Bronchial epithelial cell (primary cell): ENCODE results near the gene MED7. TPM values are rescaled to one million over a fixed set of nuclear protein-coding genes. Genes with fewer than 3 reads are reported as not detected.
"Not testable (repeated sequence)": the region's sequence is repeated elsewhere in the genome, so short reads cannot be mapped to it uniquely, and the experiment has no call there.

Experiments
- DNase-seq: peaks from one replicate; pipeline ENCODE4 v3.0.0-alpha.2; 2010; ENCODE audit warnings: low read depth
- FAIRE-seq: peaks from 2 replicates; lab custom pipeline; 2011; peaks lifted over from hg19 to GRCh38; lab: Jason Lieb, UNC
- H3K27me3 ChIP-seq: 2 replicates; pipeline ENCODE4 v1.5.1; 2011; ENCODE audit warnings: low read length; ENCODE audit not compliant: control insufficient read depth, insufficient read depth
- H3K36me3 ChIP-seq: 2 replicates; pipeline ENCODE4 v1.5.1; 2011; ENCODE audit warnings: low read length; ENCODE audit not compliant: control insufficient read depth, insufficient read depth
- H3K4me3 ChIP-seq: 2 replicates; pipeline ENCODE4 v1.5.1; 2011; ENCODE audit warnings: mild to moderate bottlenecking, low read depth, low read length, control low read depth
- total RNA-seq: library from RNA; depleted of rRNA; stranded (reverse); fragments of >200 nt; gene quantifications from 2 replicates; pipeline ENCODE4 v1.2.1, GENCODE V29; 2014
- TF ChIP-seq, protein P1 (sequence below): IDR thresholded peaks from 2 replicates; pipeline ENCODE4 v1.5.1; 2011; ENCODE audit warnings: mild to moderate bottlenecking, moderate library complexity, low read length, control low read depth, inconsistent platforms; ENCODE audit not compliant: insufficient read depth, severe bottlenecking

The MED7 gene, protein sequence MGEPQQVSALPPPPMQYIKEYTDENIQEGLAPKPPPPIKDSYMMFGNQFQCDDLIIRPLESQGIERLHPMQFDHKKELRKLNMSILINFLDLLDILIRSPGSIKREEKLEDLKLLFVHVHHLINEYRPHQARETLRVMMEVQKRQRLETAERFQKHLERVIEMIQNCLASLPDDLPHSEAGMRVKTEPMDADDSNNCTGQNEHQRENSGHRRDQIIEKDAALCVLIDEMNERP
- total RNA-seq, result 7.9 and 8.2 TPM in 2 replicates

DNA sequence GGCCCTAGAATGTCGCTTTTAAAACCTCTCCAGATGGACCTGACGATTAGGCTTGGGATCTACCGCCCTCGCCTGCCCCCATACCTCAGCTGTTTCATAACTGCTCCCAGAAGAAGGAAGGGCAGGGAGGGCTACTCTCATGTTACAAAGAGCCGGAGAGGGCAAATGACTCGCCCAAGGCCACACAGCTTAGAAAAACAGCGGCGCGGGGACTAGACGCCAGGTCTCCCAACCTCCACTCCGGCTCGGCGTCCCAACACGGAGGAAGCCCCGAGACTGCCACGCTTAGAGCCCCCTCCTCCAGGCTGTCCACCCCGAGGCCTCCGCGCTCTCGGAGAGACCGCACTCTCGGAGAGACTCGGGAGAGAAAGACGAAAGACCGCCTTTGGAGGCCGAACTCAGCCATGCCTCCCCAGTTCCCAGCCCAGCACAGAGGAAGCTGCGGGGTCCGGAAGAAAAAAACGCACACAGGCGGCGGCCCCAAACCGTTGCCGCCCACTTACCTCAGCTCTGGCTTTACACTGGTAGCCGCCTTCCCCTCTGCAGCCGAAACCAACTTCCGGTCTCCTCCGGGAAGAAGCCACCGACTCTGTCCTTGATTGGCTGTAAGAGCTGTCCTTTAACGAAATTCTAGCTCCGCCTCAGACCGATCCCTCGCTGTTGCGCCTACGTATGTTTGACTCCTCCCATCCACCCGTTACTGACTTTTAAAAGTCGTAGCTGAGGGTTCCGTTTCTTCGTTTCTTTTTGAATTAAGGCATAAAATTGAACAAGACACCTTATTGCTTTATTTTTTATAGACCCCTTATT is at the start of gene MED7:
Gene MED7 (minus strand): TSS at position 549 of the 810 bp plus-strand sequence. CDS start 3,434 bp downstream, outside the sequence.
- Histone ChIP-seq H3K4me3 (peak within 1 kb of the TSS; percentile 96), H3K27me3 (no peaks in the 10 kb centered on the region), H3K36me3 (peaks cover 4% of the 10 kb centered on the region)
- DNase-seq (peak; percentile 98), FAIRE-seq (peak; percentile 73)
- TF ChIP-seq, protein P1, sequence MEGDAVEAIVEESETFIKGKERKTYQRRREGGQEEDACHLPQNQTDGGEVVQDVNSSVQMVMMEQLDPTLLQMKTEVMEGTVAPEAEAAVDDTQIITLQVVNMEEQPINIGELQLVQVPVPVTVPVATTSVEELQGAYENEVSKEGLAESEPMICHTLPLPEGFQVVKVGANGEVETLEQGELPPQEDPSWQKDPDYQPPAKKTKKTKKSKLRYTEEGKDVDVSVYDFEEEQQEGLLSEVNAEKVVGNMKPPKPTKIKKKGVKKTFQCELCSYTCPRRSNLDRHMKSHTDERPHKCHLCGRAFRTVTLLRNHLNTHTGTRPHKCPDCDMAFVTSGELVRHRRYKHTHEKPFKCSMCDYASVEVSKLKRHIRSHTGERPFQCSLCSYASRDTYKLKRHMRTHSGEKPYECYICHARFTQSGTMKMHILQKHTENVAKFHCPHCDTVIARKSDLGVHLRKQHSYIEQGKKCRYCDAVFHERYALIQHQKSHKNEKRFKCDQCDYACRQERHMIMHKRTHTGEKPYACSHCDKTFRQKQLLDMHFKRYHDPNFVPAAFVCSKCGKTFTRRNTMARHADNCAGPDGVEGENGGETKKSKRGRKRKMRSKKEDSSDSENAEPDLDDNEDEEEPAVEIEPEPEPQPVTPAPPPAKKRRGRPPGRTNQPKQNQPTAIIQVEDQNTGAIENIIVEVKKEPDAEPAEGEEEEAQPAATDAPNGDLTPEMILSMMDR, result no peak

DNA sequence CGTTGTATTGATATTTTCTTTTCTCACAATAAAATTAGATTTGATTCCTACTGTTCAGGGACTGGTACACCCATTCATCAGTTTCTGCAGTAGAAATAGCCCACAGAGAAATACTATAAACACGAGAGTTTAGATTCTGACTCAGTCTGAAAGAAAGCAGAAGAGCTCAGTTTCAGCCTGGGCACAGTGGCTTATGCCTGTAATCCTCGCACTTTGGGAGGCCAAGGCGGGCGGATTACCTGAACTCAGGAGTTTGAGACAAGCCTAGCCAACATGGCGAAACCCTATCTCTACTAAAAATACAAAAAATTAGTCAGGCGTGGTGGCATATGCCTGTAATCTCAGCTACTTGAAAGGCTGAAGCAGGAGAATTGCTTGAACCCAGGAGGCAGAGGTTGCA is 46.6 kb upstream of the MED7 start:
- TF ChIP-seq, protein P1, result no peak
- Histone ChIP-seq H3K4me3 (no peak overlapping the region), H3K27me3 (no peaks in the 10 kb centered on the region), H3K36me3 (no peaks in the 10 kb centered on the region)
- DNase-seq (no peak), FAIRE-seq (no peak)

DNA sequence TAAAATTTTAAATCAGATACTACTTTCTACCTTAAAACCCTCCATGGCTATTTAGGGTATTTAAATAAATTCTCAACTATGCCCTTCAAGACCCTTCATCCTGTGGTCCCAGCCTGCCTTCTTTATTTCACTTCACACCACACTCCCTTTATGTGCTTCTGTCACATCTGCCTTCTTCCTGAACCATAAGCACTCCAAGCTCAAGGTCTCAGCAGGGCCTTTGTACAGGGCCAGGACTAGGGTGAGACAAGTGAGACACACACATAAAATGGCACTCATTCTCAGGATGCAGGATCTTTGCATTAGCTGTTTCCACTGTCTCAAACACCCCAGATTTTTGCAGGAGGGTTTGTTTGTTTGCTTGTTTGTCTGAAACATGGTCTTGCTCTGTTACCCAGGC is 45.6 kb upstream of the MED7 start:
- H3K27me3 ChIP-seq, result no peaks in the 10 kb centered on the region
- H3K36me3 ChIP-seq, result no peaks in the 10 kb centered on the region
- FAIRE-seq (no peak), DNase-seq (no peak)
- TF ChIP-seq, protein P1, result no peak
- H3K4me3 ChIP-seq, result no peak overlapping the region

DNA sequence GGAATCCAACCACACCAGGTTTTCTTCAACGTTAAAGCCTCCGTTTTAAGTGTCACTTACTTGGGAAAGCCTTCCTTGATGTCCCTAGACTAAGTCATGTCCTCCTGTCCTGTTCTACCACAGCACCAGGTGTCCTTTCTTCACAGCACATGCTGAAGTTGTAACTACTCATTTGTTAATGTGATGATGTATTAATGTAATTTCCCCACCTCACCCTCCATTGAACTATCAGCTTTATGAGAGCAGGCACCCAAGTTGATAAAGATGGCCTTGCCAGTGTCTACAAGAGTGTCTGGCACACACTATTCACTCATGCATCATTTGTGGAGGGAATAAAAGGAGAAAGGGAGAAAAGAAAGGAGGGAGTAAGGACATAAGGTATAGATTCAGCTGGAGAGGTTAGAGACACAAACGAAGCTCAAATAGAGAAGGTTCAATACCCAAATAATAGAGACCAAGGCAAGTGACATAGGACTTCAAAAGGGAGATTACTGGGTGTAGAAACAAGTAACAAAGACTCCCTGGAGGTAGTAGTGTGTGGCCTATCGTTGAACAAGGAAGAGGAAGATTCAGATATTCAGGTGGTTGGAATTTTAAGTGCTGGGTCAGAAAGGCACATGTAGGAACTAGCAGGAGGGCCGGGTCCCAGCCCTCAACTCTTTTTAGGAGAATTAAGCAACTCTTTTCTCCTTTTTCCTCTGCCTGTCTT is 44.5 kb upstream of the MED7 start:
- H3K36me3 ChIP-seq, result no peaks in the 10 kb centered on the region
- H3K4me3 ChIP-seq, result no peak overlapping the region
- no peak for FAIRE-seq
- no peaks in the 10 kb centered on the region for H3K27me3 ChIP-seq
- TF ChIP-seq, protein P1, result no peak
- no peak for DNase-seq

DNA sequence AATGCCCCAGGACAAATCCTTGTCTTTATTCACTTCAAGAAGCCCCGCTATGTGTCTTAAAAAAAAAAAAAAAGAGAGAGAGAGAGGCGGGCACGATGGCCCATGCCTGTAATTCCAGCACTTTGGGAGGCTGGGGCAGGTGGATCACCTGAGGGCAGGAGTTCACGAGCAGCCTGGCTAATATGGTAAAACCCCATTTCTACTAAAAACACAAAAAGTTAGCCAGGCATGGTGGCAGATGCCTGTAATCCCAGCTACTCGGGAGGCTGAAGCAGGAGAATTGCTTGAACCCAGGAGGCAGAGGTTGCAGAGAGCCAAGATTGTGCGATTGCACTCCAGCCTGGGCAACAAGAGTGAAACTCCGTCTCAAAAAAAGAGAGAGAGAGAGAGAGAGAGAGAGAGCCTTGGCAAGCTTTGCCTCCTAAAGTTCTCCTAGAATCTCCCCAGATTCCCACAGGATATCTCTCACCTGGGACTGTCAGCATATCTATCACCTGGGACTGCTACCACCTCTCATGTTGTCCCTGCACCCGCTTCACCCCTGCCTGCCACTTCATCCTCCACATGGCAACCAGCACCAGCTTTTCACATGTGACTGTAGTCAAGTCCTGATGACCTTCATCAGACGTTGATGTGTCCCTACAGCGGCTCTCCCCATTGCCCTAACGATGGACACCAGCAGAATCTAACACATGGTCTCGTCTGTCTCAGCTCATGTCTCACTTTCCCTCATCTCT is 43.8 kb upstream of the MED7 start:
- no peak for FAIRE-seq
- Histone ChIP-seq H3K27me3 (no peaks in the 10 kb centered on the region), H3K36me3 (no peaks in the 10 kb centered on the region), H3K4me3 (no peak overlapping the region)
- no peak for DNase-seq
- TF ChIP-seq, protein P1, result no peak

DNA sequence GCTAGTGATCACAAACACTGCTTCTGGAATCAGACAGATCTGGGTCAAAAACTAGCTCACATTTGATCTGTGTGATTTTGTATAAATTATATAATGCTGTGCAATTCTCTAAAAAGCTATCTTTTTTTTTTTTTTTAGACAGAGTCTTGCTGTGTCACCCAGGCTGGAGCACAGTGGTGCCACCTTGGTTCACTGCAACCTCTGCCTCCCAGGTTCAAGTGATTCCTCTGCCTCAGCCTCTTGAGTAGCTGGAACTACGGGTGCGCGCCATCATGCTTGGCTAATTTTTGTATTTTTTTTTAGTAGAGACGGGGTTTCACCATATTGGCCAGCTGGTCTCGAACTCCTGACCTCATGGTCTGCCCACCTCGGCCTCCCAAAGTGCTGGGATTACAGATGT is 42.5 kb upstream of the MED7 start:
- FAIRE-seq, H3K36me3 ChIP-seq, DNase-seq, H3K27me3 ChIP-seq, H3K4me3 ChIP-seq: not testable (repeated sequence)
